ENCODE measurements around the gene MLEC.

Gene MLEC

GRCh38 chr12:120686690-120687577 lies at the start of gene MLEC:
TSS of gene MLEC (plus strand) at chr12:120687149. CDS start at chr12:120687297, 148 bp downstream.
- H3K27ac ChIP-seq: peak within 1 kb of the TSS; percentile 94
- no peak; the same call in 1 of the 2 replicates for TF ChIP-seq CTCF (conservative IDR thresholded peaks at IDR 0.05)

- TF ChIP-seq CTCF (conservative IDR thresholded peaks at IDR 0.05): peak; percentile 61
- peak within 1 kb of the TSS; percentile 51; the same call in 1 of the 2 replicates for H3K27ac ChIP-seq
Observed at GRCh38 chr12:120639771-120640721, 46.9 kb upstream of the MLEC start, which contains the start of gene CABP1. TSS of gene CABP1 (plus strand) at chr12:120640626. CDS start at chr12:120640686, 60 bp downstream.

- no peak for TF ChIP-seq CTCF (conservative IDR thresholded peaks at IDR 0.05)
- peak overlapping the region; percentile 51; the same call in 1 of the 2 replicates for H3K27ac ChIP-seq
Observed at GRCh38 chr12:120640861-120641833, 45.8 kb upstream of the MLEC start.

GRCh38 chr12:120642121-120642520 lies 44.8 kb upstream of the MLEC start:
- H3K27ac ChIP-seq: no peak overlapping the region
- no peak for TF ChIP-seq CTCF (conservative IDR thresholded peaks at IDR 0.05)

- no peak for TF ChIP-seq CTCF (conservative IDR thresholded peaks at IDR 0.05)
- no peak overlapping the region for H3K27ac ChIP-seq
Observed at GRCh38 chr12:120642826-120643225, 44.1 kb upstream of the MLEC start.

- no peak overlapping the region for H3K27ac ChIP-seq
- TF ChIP-seq CTCF (conservative IDR thresholded peaks at IDR 0.05): no peak
Observed at GRCh38 chr12:120643574-120643973, 43.4 kb upstream of the MLEC start.
